ENCODE results near the gene OGFOD1. TPM values are rescaled to one million over a fixed set of nuclear protein-coding genes. Genes with fewer than 3 reads are reported as not detected.
A peak's percentile ranks its signal among the peaks of the same experiment; 100 is the strongest.

The OGFOD1 gene
- polyA plus RNA-seq, 3 donors, result 38.9 to 40.9 (median 39.6) TPM

DNA sequence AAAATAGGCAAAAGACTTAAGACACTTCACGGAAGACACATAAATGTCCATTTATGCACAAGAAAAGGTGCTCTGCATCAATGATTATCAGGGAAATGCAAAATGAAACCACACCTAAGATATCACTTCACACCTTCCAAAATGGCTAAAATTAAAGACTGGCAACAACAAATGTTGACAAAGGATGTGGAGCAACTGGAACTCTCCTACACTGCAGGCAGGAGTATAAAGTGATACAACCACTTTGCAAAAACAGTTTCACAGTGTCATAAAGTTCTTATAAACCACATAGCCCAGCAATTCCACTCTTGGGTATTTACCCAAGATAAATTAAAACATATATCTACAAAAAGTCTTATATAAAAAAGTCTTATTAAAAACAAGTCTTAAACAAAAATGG lies 60.7 kb downstream of the OGFOD1 start:
- no peak for DNase-seq (ENCODE audit: extremely low read depth in 1 of 11, low read depth in 9 of 11, low spot score in 4 of 11)

- no peak for DNase-seq (ENCODE audit: extremely low read depth in 1 of 11, low read depth in 9 of 11, low spot score in 4 of 11)
Measured at GRCh38 chr16:56513091-56513490, 61.7 kb downstream of the OGFOD1 start.

- DNase-seq (ENCODE audit: extremely low read depth in 1 of 11, low read depth in 9 of 11, low spot score in 4 of 11), result no peak
Measured at GRCh38 chr16:56513972-56514371, 62.6 kb downstream of the OGFOD1 start.

DNA sequence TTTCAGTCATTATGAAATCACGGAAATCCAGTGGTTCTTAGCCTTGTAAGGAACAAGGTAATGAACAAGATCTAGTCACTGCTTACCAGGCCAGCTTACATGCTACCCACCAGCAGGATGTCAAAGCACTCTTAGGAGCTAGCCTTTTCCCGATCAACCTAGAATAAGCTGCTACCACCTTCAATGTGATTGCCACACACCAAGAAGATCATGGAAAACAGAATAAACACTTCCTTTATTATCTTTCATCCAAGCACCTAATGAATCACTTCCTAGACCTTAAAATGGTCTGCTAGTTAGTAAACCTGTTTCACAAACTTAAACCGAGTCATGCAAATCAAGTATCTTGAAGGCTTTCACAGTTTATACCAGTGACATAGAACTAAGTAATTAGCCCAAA lies 63.5 kb downstream of the OGFOD1 start:
- no peak for DNase-seq (ENCODE audit: extremely low read depth in 1 of 11, low read depth in 9 of 11, low spot score in 4 of 11)

DNA sequence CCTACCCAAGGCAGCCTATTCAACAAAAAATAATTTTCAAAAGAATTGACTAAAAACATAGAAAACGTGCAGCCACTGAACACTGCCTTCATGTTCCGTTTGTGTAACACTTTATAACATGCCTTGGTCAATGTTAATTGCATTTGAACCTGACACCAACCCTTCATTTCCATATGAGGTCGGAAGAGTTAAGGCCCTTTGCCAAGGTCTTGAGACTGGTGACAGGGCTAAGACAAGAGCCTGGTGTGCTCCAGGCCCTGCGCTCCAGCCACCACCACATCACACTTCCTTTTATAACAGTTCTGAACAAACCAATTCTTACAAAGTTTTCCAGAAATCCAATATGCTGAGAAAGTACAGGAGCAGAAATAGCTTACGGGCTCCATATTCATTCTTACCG lies 64.3 kb downstream of the OGFOD1 start:
- DNase-seq (ENCODE audit: extremely low read depth in 1 of 11, low read depth in 9 of 11, low spot score in 4 of 11), result no peak

DNA sequence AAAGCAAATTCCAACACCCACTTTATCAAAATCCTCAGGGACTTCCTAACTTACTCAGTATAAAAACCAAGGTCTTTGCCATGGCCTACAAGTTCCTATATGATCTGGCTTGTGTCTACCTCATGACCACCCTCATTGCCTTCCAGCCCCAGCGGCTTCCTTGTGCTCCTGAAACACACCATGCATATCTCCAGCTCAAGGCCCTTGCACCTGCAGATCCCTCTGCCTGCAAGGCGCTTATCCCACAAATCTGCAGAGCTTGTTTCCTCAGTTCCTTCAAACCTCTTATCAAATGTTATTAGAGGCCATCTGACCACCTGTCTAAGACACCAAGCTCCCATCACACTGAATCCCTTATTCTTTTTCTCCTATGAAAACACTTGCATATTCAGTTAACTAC lies 65.9 kb downstream of the OGFOD1 start:
- no peak for DNase-seq (ENCODE audit: extremely low read depth in 1 of 11, low read depth in 9 of 11, low spot score in 4 of 11)

DNA sequence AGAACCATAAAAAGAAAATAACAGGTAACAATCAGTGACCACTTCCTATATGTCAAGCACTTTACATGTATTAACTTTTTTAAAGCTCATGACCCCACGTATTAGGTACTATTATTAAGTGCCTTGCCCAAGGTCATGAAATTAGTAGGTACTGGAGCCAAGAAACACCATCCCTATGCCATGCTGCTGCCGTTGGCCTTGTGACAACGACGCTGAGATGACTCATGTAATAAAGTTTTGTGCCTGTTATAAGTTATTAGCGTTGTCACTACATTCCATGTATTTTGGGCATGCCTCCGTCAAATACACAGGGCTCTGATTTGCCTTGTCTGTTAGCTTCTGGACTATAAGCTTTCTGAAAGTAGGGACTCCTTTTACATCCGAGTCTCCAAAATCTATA lies 67.1 kb downstream of the OGFOD1 start:
- DNase-seq (ENCODE audit: extremely low read depth in 1 of 11, low read depth in 9 of 11, low spot score in 4 of 11), result no peak

DNA sequence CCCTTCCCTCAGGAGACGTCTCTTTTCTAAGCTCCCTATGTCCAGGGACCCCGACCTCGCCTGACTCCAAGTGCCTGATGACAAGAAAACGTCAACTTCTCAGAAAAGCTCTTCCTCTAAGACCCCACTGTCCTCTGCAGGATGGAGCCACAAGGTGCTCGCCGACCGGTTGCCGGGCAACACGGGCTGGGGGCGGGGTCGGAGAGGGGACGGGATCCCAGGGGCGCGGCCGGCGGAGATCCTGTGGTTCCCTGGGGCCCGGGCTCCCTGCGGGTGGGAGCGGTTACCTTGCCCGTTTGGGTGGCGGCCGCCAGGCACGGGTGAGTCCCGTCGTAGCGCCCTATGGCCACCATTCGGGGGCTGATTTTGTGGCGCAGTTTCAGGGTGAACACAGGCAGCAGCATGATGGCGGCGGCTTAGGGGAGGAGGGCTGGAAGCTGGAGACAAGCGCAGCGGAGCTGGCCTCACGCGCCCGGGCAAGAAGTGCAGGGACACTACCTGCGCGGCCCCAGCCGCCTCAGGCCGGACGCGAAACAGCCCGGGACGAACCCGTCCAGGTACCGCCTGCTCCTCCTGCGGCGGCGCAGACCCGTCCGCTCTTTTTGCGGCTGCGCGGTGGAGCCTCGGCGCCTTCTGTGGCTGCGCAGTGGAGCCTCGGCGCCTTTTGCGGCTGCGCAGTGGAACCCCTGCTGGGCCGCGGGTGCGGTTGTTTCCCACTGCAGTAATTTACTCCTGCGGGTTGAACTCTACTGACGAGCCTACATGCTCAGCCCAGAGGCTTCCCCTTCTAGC lies 68.3 kb downstream of the OGFOD1 start, which contains the start of gene BBS2:
BBS2 (minus strand) TSS at position 566 of the 792 bp plus-strand sequence; CDS start at position 404, 162 bp downstream.
- DNase-seq (ENCODE audit: extremely low read depth in 1 of 11, low read depth in 9 of 11, low spot score in 4 of 11), result peak; percentile 64 to 88 (median 80)

- no peak for DNase-seq (ENCODE audit: extremely low read depth in 1 of 11, low read depth in 9 of 11, low spot score in 4 of 11)
Measured at GRCh38 chr16:56520251-56520577, 68.9 kb downstream of the OGFOD1 start.

DNA sequence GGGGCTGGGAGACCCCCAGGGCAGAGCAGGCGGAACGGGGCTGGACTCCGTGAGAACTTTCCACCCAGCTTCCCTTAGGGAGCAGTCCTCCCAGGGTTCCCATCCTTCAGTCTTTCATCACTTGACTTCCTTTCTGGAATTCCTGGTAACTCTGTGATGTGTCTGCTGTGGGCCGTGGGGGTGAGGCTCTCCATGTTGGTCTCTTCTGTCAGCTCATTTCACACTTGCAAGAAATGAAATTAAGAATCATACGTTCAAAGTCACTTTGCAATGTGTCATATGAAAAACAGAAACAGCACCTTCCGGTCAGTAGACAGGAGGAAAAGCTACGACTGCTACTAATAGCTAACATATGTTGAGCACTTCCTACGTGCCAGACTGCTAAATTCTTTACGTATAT lies 73.9 kb downstream of the OGFOD1 start:
- no peak for DNase-seq (ENCODE audit: extremely low read depth in 1 of 11, low read depth in 9 of 11, low spot score in 4 of 11)

Other genes with a start within 250 kb of the OGFOD1 start
- gene AMFR, start 26.0 kb upstream of the OGFOD1 start, polyA plus RNA-seq (ENCODE audit: insufficient read length in 3 of 3), result 100 to 1,000 TPM; 141 to 145 (median 144) TPM
- 100 to 1,000 TPM; 125 to 152 (median 135) TPM for gene NUDT21, start 222 bp upstream of the OGFOD1 start, polyA plus RNA-seq (ENCODE audit: insufficient read length in 3 of 3)
- 100 to 1,000 TPM in 1 of 3 donors, 10 to 100 TPM in 2; 68.1 to 116 (median 92.6) TPM for gene BBS2, start 68.5 kb downstream of the OGFOD1 start, polyA plus RNA-seq (ENCODE audit: insufficient read length in 3 of 3)
- gene MT4, start 113.5 kb downstream of the OGFOD1 start, polyA plus RNA-seq (ENCODE audit: insufficient read length in 3 of 3), result not detected
- 1 to 10 TPM in 1 of 3 donors, under 1 TPM in 2; 0.84 to 1.3 (median 0.85) TPM for gene MT3, start 138.0 kb downstream of the OGFOD1 start, polyA plus RNA-seq (ENCODE audit: insufficient read length in 3 of 3)
- 10 to 100 TPM; 14.5 to 29.8 (median 25.6) TPM for gene MT2A, start 157.0 kb downstream of the OGFOD1 start, polyA plus RNA-seq (ENCODE audit: insufficient read length in 3 of 3)
- gene MT1E, start 174.2 kb downstream of the OGFOD1 start, polyA plus RNA-seq (ENCODE audit: insufficient read length in 3 of 3), result 10 to 100 TPM; 16.0 to 23.9 (median 17.3) TPM
- gene MT1M, start 181.1 kb downstream of the OGFOD1 start, polyA plus RNA-seq (ENCODE audit: insufficient read length in 3 of 3), result under 1 TPM in 1 of 3 donors, not detected in 2; 0.20 TPM
- gene MT1A, start 187.1 kb downstream of the OGFOD1 start, polyA plus RNA-seq (ENCODE audit: insufficient read length in 3 of 3), result not detected
- gene MT1B, start 200.3 kb downstream of the OGFOD1 start, polyA plus RNA-seq (ENCODE audit: insufficient read length in 3 of 3), result not detected
- gene MT1F, start 206.4 kb downstream of the OGFOD1 start, polyA plus RNA-seq (ENCODE audit: insufficient read length in 3 of 3), result 10 to 100 TPM; 48.4 to 77.2 (median 58.2) TPM
- 10 to 100 TPM; 31.1 to 90.7 (median 45.7) TPM for gene MT1G, start 216.5 kb downstream of the OGFOD1 start, polyA plus RNA-seq (ENCODE audit: insufficient read length in 3 of 3)
- 10 to 100 TPM in 2 of 3 donors, 1 to 10 TPM in 1; 4.5 to 25.2 (median 12.1) TPM for gene MT1H, start 218.3 kb downstream of the OGFOD1 start, polyA plus RNA-seq (ENCODE audit: insufficient read length in 3 of 3)
- 10 to 100 TPM; 24.8 to 30.2 (median 27.0) TPM for gene MT1X, start 230.9 kb downstream of the OGFOD1 start, polyA plus RNA-seq (ENCODE audit: insufficient read length in 3 of 3)